ENCODE measurements around the gene CLDN16.

CLDN16 gene

GRCh38 chr3:190381441-190381840 is 6.5 kb upstream of the CLDN16 start:
- no peak for FAIRE-seq

GRCh38 chr3:190382082-190382481 is 5.9 kb upstream of the CLDN16 start:
- no peak for FAIRE-seq

- FAIRE-seq = no peak
These were observed 3.6 kb upstream of the CLDN16 start for GRCh38 chr3:190384309-190384756.

GRCh38 chr3:190385731-190386688 is 2.0 kb upstream of the CLDN16 start:
- FAIRE-seq = no peak

- FAIRE-seq = no peak
These were observed 740 bp downstream of the CLDN16 start for GRCh38 chr3:190388703-190389102.

- FAIRE-seq = no peak
These were observed 8.0 kb downstream of the CLDN16 start for GRCh38 chr3:190396001-190396400.

- FAIRE-seq = no peak
These were observed 9.9 kb downstream of the CLDN16 start for GRCh38 chr3:190397889-190398288.

- no peak for FAIRE-seq
These were observed 11.7 kb downstream of the CLDN16 start for GRCh38 chr3:190399677-190400076.

GRCh38 chr3:190401963-190402362 is 14.0 kb downstream of the CLDN16 start:
- no peak for FAIRE-seq

GRCh38 chr3:190404715-190405114 is 16.8 kb downstream of the CLDN16 start:
- no peak for FAIRE-seq

GRCh38 chr3:190414297-190414696 is 26.3 kb downstream of the CLDN16 start:
- FAIRE-seq = no peak

GRCh38 chr3:190424108-190424477 is 36.1 kb downstream of the CLDN16 start:
- FAIRE-seq = no peak

GRCh38 chr3:190424478-190425439 is 36.8 kb downstream of the CLDN16 start:
- FAIRE-seq = peak; percentile 89

- peak; percentile 88 for FAIRE-seq
These were observed 37.9 kb downstream of the CLDN16 start for GRCh38 chr3:190425833-190426232.

GRCh38 chr3:190426806-190427507 is 39.0 kb downstream of the CLDN16 start:
- FAIRE-seq = no peak

- FAIRE-seq = no peak
These were observed 41.7 kb downstream of the CLDN16 start for GRCh38 chr3:190429681-190430080.

- no peak for FAIRE-seq
These were observed 42.9 kb downstream of the CLDN16 start for GRCh38 chr3:190430906-190431305.

- no peak for FAIRE-seq
These were observed 44.3 kb downstream of the CLDN16 start for GRCh38 chr3:190432216-190432615.

- FAIRE-seq = no peak
These were observed 45.7 kb downstream of the CLDN16 start for GRCh38 chr3:190433626-190434025.

- no peak for FAIRE-seq
These were observed 47.7 kb downstream of the CLDN16 start for GRCh38 chr3:190435618-190436017.

- FAIRE-seq = no peak
These were observed 48.4 kb downstream of the CLDN16 start for GRCh38 chr3:190436331-190436730.

- FAIRE-seq = no peak
These were observed 54.3 kb downstream of the CLDN16 start for GRCh38 chr3:190442240-190442639.

- FAIRE-seq = no peak
These were observed 55.3 kb downstream of the CLDN16 start for GRCh38 chr3:190443257-190443656.

All from A204.1 (cell line).